OCI-LY1 (cell line): ENCODE measurements around the gene LTBR.

ENCODE experiments used
- H2AFZ ChIP-seq: fragments of 200-600 bp; sonication (generic), shearing (Covaris generic); 2 replicates; pipeline ENCODE4 v1.6.0; 2014; ENCODE audit warnings: antibody characterized with exemption, mild to moderate bottlenecking, low read length
- H3F3A ChIP-seq: fragments of 200-600 bp; sonication (generic), shearing (Covaris generic); 2 replicates; pipeline ENCODE4 v1.6.0; 2014; ENCODE audit warnings: mild to moderate bottlenecking, antibody characterized with exemption, low read length, moderate library complexity; ENCODE audit not compliant: insufficient read depth
- H3K27ac ChIP-seq: fragments of 200-600 bp; sonication (generic); 2 replicates; pipeline ENCODE4 v1.5.1; 2014; ENCODE audit warnings: low read length, mixed run types, mild to moderate bottlenecking, low read depth; ENCODE audit not compliant: poor library complexity, severe bottlenecking
- H3K27me3 ChIP-seq: fragments of 200-600 bp; sonication (generic); 2 replicates; pipeline ENCODE4 v1.6.0; 2014; ENCODE audit warnings: antibody characterized with exemption, mild to moderate bottlenecking, low read length, moderate library complexity; ENCODE audit not compliant: insufficient read depth
- H3K36me3 ChIP-seq: fragments of 200-600 bp; sonication (generic); 2 replicates; pipeline ENCODE4 v1.6.1; 2014; ENCODE audit warnings: mild to moderate bottlenecking, antibody characterized with exemption, low read length, moderate library complexity, mixed read lengths; ENCODE audit not compliant: insufficient read depth
- H3K4me1 ChIP-seq: fragments of 200-600 bp; sonication (generic); 2 replicates; pipeline ENCODE4 v1.5.1; 2014; ENCODE audit warnings: mild to moderate bottlenecking, low read length, moderate library complexity; ENCODE audit not compliant: insufficient read depth, severe bottlenecking
- H3K4me2 ChIP-seq: fragments of 200-600 bp; sonication (generic), shearing (Covaris generic); 2 replicates; pipeline ENCODE4 v1.6.1; 2014; ENCODE audit warnings: low read length
- H3K4me3 ChIP-seq: fragments of 200-600 bp; sonication (generic); 2 replicates; pipeline ENCODE4 v1.5.1; 2014; ENCODE audit warnings: low read length, low read depth, mild to moderate bottlenecking, mixed read lengths; ENCODE audit not compliant: poor library complexity, severe bottlenecking
- H3K79me2 ChIP-seq: fragments of 200-600 bp; shearing (Covaris generic); 2 replicates; pipeline ENCODE4 v1.6.1; 2016; ENCODE audit warnings: mixed run types, low read length, mixed read lengths; ENCODE audit not compliant: insufficient read depth
- H3K9ac ChIP-seq: fragments of 200-600 bp; sonication (generic), shearing (Covaris generic); 2 replicates; pipeline ENCODE4 v1.6.1; 2014; ENCODE audit warnings: mild to moderate bottlenecking, low read length, mixed read lengths
- H3K9me2 ChIP-seq: fragments of 200-600 bp; sonication (generic), shearing (Covaris generic); 2 replicates; pipeline ENCODE4 v1.6.1; 2014; ENCODE audit warnings: low read depth, mild to moderate bottlenecking, low read length, mixed read lengths
- H3K9me3 ChIP-seq: fragments of 200-600 bp; shearing (Covaris generic); 2 replicates; pipeline ENCODE4 v1.6.1; 2014; ENCODE audit warnings: low read length, mixed read lengths
- H4K20me1 ChIP-seq: fragments of 200-600 bp; sonication (generic), shearing (Covaris generic); 2 replicates; pipeline ENCODE4 v1.6.0; 2016; ENCODE audit warnings: mild to moderate bottlenecking, low read length; ENCODE audit not compliant: insufficient read depth
- CTCF ChIP-seq: fragments of 200-600 bp; sonication (generic), shearing (Covaris generic); IDR thresholded peaks from 2 replicates; pipeline ENCODE4 v1.5.1; 2017; ENCODE audit warnings: mild to moderate bottlenecking, antibody characterized with exemption, low read length, moderate library complexity, mixed read lengths
- EZH2 ChIP-seq: fragments of 200-600 bp; sonication (generic), shearing (Covaris generic); IDR thresholded peaks from 2 replicates; pipeline ENCODE4 v1.8.0; 2017; ENCODE audit warnings: borderline replicate concordance, mixed run types, mild to moderate bottlenecking, antibody characterized with exemption, low read length, moderate library complexity, mixed read lengths

LTBR gene

DNA sequence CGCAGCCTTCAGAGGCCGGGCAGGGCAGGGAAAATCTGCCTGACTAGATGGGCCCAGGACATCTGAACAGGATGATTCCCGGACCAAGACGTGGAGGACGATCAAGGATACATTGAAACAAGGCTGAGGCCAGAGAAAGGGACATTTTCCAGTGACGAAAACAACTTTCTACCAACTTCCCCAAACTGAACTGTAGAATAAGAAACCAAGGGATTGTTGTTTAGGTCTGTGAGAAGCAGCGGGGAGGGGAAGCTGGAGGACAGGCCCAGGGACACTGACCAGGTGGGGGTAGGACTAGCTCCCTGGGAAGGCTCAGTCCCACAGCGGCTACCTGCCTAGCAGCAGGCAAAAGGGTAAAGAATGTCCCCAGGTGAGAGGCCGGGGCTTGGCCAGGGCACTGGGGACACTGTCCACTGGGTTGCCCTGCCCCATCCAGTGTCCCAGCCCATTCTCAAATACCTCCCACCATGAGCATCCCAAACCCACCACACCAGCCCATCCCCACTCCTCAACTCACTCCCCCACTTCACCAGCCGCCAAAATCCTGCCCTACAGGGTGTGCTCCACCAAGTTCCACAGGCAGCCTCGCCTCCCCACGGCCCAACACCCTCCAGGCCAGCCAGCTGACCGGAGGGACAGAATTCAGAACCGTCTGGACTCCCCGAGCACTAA, 43.1 kb upstream of the LTBR start:
- H3K27ac ChIP-seq = no peak overlapping the region
- H3K4me3 ChIP-seq = no peak overlapping the region
- peaks cover 16% of the 10 kb centered on the region for H3K4me1 ChIP-seq
- no peak overlapping the region for H2AFZ ChIP-seq
- no peaks in the 10 kb centered on the region for H3K79me2 ChIP-seq
- H3K4me2 ChIP-seq = no peak overlapping the region
- no peak overlapping the region for H3K9ac ChIP-seq
- no peaks in the 10 kb centered on the region for H3K9me2 ChIP-seq
- no peaks in the 10 kb centered on the region for H4K20me1 ChIP-seq
- no peaks in the 10 kb centered on the region for H3K9me3 ChIP-seq
- no peaks in the 10 kb centered on the region for H3K27me3 ChIP-seq
- H3F3A ChIP-seq = no peaks in the 10 kb centered on the region
- TF ChIP-seq CTCF = no peak
- TF ChIP-seq EZH2 = no peak
- no peaks in the 10 kb centered on the region for H3K36me3 ChIP-seq

GRCh38 chr12:6341417-6342139, 42.4 kb upstream of the LTBR start, which contains the start of gene TNFRSF1A:
Gene TNFRSF1A (minus strand): TSS chr12:6342076. CDS start chr12:6341814, 262 bp downstream.
- Histone ChIP-seq H3K9me3 (no peaks in the 10 kb centered on the region), H4K20me1 (no peaks in the 10 kb centered on the region), H3K4me1 (peaks cover 9% of the 10 kb centered on the region), H3K36me3 (no peaks in the 10 kb centered on the region), H2AFZ (no peak within 1 kb of the TSS), H3K4me3 (no peak within 1 kb of the TSS), H3F3A (no peaks in the 10 kb centered on the region), H3K79me2 (no peaks in the 10 kb centered on the region), H3K9me2 (no peaks in the 10 kb centered on the region), H3K4me2 (no peak within 1 kb of the TSS), H3K27ac (no peak within 1 kb of the TSS), H3K9ac (no peak within 1 kb of the TSS), H3K27me3 (0 out of 2 replicates have a peak, but pooled peaks cover 2% of the 10 kb centered on the region)
- TF ChIP-seq EZH2 (no peak), CTCF (no peak)

DNA sequence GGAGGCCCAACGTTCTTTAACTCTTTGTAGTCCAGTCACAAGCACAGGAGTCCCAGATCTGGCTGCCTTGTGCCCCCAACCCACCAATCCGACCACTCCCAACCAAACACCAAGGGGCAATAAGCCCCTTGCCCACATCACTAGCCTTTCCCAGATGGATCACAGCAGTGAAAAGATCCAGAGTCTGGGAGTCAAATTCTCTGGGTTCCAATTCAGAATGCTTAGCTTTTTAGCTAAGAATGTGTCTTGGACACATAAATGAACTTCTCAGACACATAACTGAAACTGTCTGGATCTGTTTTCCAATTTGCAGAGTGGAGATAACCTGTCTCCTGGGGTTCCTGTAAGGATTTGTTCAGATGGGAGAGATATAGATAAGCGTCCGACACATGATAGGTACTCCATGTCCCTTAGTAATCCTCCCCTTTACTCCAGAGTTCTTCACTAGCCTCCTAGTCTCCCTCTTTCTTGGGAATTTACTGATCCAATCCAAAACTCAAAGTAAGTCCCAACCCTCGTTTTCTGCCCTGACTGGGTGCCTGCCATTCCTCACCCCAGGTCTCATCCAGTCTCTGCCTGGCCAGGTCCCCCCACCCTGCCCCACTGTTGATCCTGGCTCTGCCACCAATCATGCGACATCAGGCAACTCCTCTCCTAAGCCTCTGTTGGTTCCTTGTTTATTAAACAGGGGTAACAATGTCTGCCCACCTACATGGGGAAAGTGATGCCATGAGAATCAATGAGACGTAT, 41.6 kb upstream of the LTBR start:
- Histone ChIP-seq H3K27ac (no peak overlapping the region), H2AFZ (no peak overlapping the region), H3K79me2 (no peaks in the 10 kb centered on the region)

More for the DNA sequence above, 41.6 kb upstream of the LTBR start:
- no peaks in the 10 kb centered on the region for H4K20me1 ChIP-seq
- no peaks in the 10 kb centered on the region for H3K9me3 ChIP-seq
- no peak overlapping the region for H3K9ac ChIP-seq
- TF ChIP-seq CTCF (no peak), EZH2 (no peak)
- H3F3A ChIP-seq = no peaks in the 10 kb centered on the region
- H3K4me1 ChIP-seq = peaks cover 2% of the 10 kb centered on the region
- peaks cover 7% of the 10 kb centered on the region; the same call in 1 of the 2 replicates for H3K27me3 ChIP-seq
- H3K4me2 ChIP-seq = no peak overlapping the region
- no peak overlapping the region for H3K4me3 ChIP-seq
- no peaks in the 10 kb centered on the region for H3K9me2 ChIP-seq
- no peaks in the 10 kb centered on the region for H3K36me3 ChIP-seq
